Activated CD4-positive, alpha-beta T cell treated with anti-CD3 and anti-CD28 coated beads, Interleukin-2, amount 50 U/mL, for 1 hour (primary cell): ENCODE measurements around the gene SUGCT.
A peak's percentile ranks its signal among the peaks of the same experiment; 100 is the strongest.

Experiments used
- DNase-seq: peaks from one replicate; pipeline ENCODE4 v3.0.0-alpha.2; 2020

The SUGCT gene

GRCh38 chr7:40700653-40701421 is 566.0 kb downstream of the SUGCT start:
- peak; percentile 2 for DNase-seq

- no peak for DNase-seq
These were observed 567.2 kb downstream of the SUGCT start for GRCh38 chr7:40701836-40702551.

GRCh38 chr7:40704172-40704571 is 569.4 kb downstream of the SUGCT start:
- no peak for DNase-seq

- DNase-seq: no peak
These were observed 572.0 kb downstream of the SUGCT start for GRCh38 chr7:40706829-40707228.

GRCh38 chr7:40709062-40709964 is 574.5 kb downstream of the SUGCT start:
- DNase-seq: no peak

- no peak for DNase-seq
These were observed 576.9 kb downstream of the SUGCT start for GRCh38 chr7:40711706-40712105.

GRCh38 chr7:40714363-40715052 is 579.7 kb downstream of the SUGCT start:
- DNase-seq: no peak

- DNase-seq: no peak
These were observed 580.2 kb downstream of the SUGCT start for GRCh38 chr7:40715053-40715430.

- DNase-seq: no peak
These were observed 581.2 kb downstream of the SUGCT start for GRCh38 chr7:40716052-40716451.

GRCh38 chr7:40717242-40717641 is 582.4 kb downstream of the SUGCT start:
- no peak for DNase-seq

- no peak for DNase-seq
These were observed 585.6 kb downstream of the SUGCT start for GRCh38 chr7:40720416-40720815.

- no peak for DNase-seq
These were observed 586.6 kb downstream of the SUGCT start for GRCh38 chr7:40721342-40721949.

- no peak for DNase-seq
These were observed 587.4 kb downstream of the SUGCT start for GRCh38 chr7:40722242-40722641.

GRCh38 chr7:40723829-40724228 is 589.0 kb downstream of the SUGCT start:
- DNase-seq: no peak

GRCh38 chr7:40726559-40726958 is 591.8 kb downstream of the SUGCT start:
- no peak for DNase-seq

GRCh38 chr7:40733114-40733513 is 598.3 kb downstream of the SUGCT start:
- no peak for DNase-seq

- DNase-seq: no peak
These were observed 598.8 kb downstream of the SUGCT start for GRCh38 chr7:40733578-40733977.

GRCh38 chr7:40739257-40739656 is 604.5 kb downstream of the SUGCT start:
- DNase-seq: no peak

- no peak for DNase-seq
These were observed 607.5 kb downstream of the SUGCT start for GRCh38 chr7:40742270-40742669.

- DNase-seq: no peak
These were observed 612.2 kb downstream of the SUGCT start for GRCh38 chr7:40746841-40747556.

- DNase-seq: no peak
These were observed 613.1 kb downstream of the SUGCT start for GRCh38 chr7:40747856-40748255.

GRCh38 chr7:40749877-40750276 is 615.1 kb downstream of the SUGCT start:
- DNase-seq: no peak
